OCI-LY7 (cell line): ENCODE measurements around the gene FBXO31. TPM values are rescaled to one million over a fixed set of nuclear protein-coding genes. Genes with fewer than 3 reads are reported as not detected.

ENCODE experiments used
- BruUV-seq: library from RNA; stranded (reverse); fragments of 400-500 nt; replicated peaks from 2 replicates; lab custom pipeline; 2021; lab: Mats Ljungman, UMichigan
- CTCF ChIA-PET: fragments of 300-600 bp; sonication (Branson Sonifier 250); formaldehyde crosslinking; loops from one replicate; lab custom pipeline; 2022; ENCODE audit warnings: antibody characterized with exemption; ENCODE audit not compliant: unreplicated experiment; lab: Charles Lee
- POLR2A ChIA-PET: fragments of 300-600 bp; sonication (Branson Sonifier 250); formaldehyde crosslinking; loops from one replicate; lab custom pipeline; 2022; ENCODE audit warnings: antibody characterized with exemption; lab: Charles Lee
- DNase-seq: peaks from one replicate; pipeline ENCODE4 v3.0.0-alpha.2; 2015; ENCODE audit warnings: low spot score
- H2AFZ ChIP-seq: fragments of 200-600 bp; sonication (generic), shearing (Covaris generic); 2 replicates; pipeline ENCODE4 v1.6.1; 2014; ENCODE audit warnings: mild to moderate bottlenecking, antibody characterized with exemption, low read length, moderate library complexity
- H3K27ac ChIP-seq: fragments of 200-600 bp; sonication (generic); 2 replicates; pipeline ENCODE4 v1.5.1; 2014; ENCODE audit warnings: mixed run types, low read depth, mild to moderate bottlenecking, moderate library complexity, low read length, inconsistent platforms; ENCODE audit not compliant: poor library complexity, severe bottlenecking
- H3K36me3 ChIP-seq: fragments of 200-600 bp; sonication (generic); 2 replicates; pipeline ENCODE4 v1.6.1; 2014; ENCODE audit warnings: mild to moderate bottlenecking, antibody characterized with exemption, low read length, moderate library complexity, mixed read lengths; ENCODE audit not compliant: insufficient read depth
- H3K4me1 ChIP-seq: fragments of 200-600 bp; sonication (generic); 2 replicates; pipeline ENCODE4 v1.5.1; 2014; ENCODE audit warnings: mild to moderate bottlenecking, low read length; ENCODE audit not compliant: insufficient read depth, poor library complexity, severe bottlenecking
- H3K4me2 ChIP-seq: fragments of 200-600 bp; sonication (generic); 2 replicates; pipeline ENCODE4 v1.6.1; 2014; ENCODE audit warnings: mild to moderate bottlenecking, low read length
- H3K4me3 ChIP-seq: fragments of 200-600 bp; sonication (generic); 2 replicates; pipeline ENCODE4 v1.5.1; 2014; ENCODE audit warnings: mild to moderate bottlenecking, low read depth, low read length; ENCODE audit not compliant: poor library complexity, severe bottlenecking
- H3K79me2 ChIP-seq: fragments of 200-600 bp; sonication (generic); 2 replicates; pipeline ENCODE4 v1.6.1; 2016; ENCODE audit warnings: low read depth, mild to moderate bottlenecking, low read length, moderate library complexity, mixed read lengths; ENCODE audit not compliant: insufficient read depth
- H3K9me2 ChIP-seq: fragments of 200-600 bp; sonication (generic); 2 replicates; pipeline ENCODE4 v1.6.1; 2016; ENCODE audit warnings: mild to moderate bottlenecking, low read length, mixed read lengths; ENCODE audit not compliant: insufficient read depth
- H3K9me3 ChIP-seq: fragments of 200-600 bp; sonication (generic); 2 replicates; pipeline ENCODE4 v1.6.1; 2014; ENCODE audit warnings: mild to moderate bottlenecking, mixed run types, low read length, mixed read lengths
- H4K20me1 ChIP-seq: fragments of 200-600 bp; sonication (generic); 2 replicates; pipeline ENCODE4 v1.6.1; 2014; ENCODE audit warnings: mild to moderate bottlenecking, antibody characterized with exemption, low read length, moderate library complexity, mixed read lengths; ENCODE audit not compliant: insufficient read depth
- EZH2phosphoT487 ChIP-seq: fragments of 200-600 bp; sonication (generic); IDR thresholded peaks from 2 replicates; pipeline ENCODE4 v1.6.1; 2018; ENCODE audit warnings: low read depth, borderline replicate concordance, mild to moderate bottlenecking, mixed run types, antibody characterized with exemption, low read length, moderate library complexity, mixed read lengths
- intact Hi-C: fragments of 100-400 bp; cut with micrococcal nuclease; formaldehyde crosslinking; loops from one replicate; pipeline ENCODE4 v1.10.0; 2022; ENCODE audit not compliant: unreplicated experiment
- total RNA-seq, 2 experiments: library from RNA; depleted of rRNA in 1 of 2; stranded (reverse); fragments of >200 nt in 1 of 2; shearing (Covaris generic) in 1 of 2; gene quantifications; 2 replicates each; pipeline ENCODE4 v1.2.3, GENCODE V29; 2014 to 2022
- TF ChIP-seq, protein P1 (sequence below): fragments of 200-600 bp; sonication (generic); conservative IDR thresholded peaks from 2 replicates; pipeline ENCODE4 v1.5.1; 2014; ENCODE audit warnings: mild to moderate bottlenecking, antibody characterized with exemption, low read length, moderate library complexity, mixed read lengths

Gene FBXO31
- total RNA-seq, 2 experiments from 2014 or later: 26.0 to 32.4 TPM

DNA sequence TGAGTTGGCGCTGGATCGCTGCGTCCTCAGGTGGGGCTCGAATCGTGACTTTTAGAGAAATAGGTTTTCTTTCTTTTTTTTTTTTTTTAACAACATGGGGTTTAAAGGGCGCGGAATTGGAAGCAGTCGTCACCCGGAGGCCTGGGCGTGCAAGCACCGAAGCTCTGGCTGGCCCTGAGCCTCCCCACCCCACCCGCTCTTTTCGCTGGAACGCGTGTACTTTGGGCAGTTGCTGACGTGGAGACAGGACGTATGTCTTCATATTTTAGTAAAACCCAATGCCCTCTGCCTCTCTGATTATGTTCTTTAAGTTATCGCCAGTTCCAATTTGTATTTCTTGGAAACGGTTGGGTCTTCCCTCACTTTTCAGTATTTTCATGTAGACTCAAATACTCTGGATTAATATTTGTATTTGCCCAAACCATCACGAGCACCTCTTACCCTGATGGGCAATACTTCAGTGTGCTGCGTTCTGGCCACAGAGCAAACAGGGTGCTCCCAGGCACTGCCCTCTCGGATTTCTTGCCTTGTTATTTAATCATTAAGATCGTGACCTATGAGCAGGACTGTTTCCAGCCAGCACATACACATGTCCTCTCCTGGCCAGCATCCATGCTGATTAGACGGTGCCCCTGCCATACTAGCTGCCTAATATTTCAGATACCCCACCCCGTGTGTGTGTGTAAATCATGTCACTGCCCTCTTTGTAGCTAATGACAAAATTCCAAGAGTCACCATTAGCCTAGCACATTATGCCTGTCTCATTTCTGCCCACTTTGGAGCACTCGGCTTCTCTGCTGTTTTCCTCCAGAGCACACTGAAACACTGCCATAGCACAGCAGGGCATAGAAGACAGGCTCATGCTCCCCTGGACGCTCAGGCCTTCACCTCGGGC lies 65.6 kb downstream of the FBXO31 start:
- peak overlapping the region; percentile 89 for H3K27ac ChIP-seq
- peaks cover 18% of the 10 kb centered on the region for H3K4me1 ChIP-seq
- TF ChIP-seq, protein P1, sequence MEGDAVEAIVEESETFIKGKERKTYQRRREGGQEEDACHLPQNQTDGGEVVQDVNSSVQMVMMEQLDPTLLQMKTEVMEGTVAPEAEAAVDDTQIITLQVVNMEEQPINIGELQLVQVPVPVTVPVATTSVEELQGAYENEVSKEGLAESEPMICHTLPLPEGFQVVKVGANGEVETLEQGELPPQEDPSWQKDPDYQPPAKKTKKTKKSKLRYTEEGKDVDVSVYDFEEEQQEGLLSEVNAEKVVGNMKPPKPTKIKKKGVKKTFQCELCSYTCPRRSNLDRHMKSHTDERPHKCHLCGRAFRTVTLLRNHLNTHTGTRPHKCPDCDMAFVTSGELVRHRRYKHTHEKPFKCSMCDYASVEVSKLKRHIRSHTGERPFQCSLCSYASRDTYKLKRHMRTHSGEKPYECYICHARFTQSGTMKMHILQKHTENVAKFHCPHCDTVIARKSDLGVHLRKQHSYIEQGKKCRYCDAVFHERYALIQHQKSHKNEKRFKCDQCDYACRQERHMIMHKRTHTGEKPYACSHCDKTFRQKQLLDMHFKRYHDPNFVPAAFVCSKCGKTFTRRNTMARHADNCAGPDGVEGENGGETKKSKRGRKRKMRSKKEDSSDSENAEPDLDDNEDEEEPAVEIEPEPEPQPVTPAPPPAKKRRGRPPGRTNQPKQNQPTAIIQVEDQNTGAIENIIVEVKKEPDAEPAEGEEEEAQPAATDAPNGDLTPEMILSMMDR: no peak
- TF ChIP-seq EZH2phosphoT487: no peak
- peak overlapping the region; percentile 90 for H3K4me3 ChIP-seq
- H3K9me3 ChIP-seq: no peaks in the 10 kb centered on the region
- no peaks in the 10 kb centered on the region for H3K9me2 ChIP-seq
- intact Hi-C loops: loop anchor here (1.0 to 5.0 kb wide), 3 partner anchors 65 to 319 kb away; partner anchors contain the start of gene FBXO31
- no peaks in the 10 kb centered on the region for H4K20me1 ChIP-seq
- peak overlapping the region; percentile 72; the same call in 1 of the 2 replicates for H2AFZ ChIP-seq
- peak overlapping the region; percentile 98 for H3K4me2 ChIP-seq
- ChIA-PET CTCF (no interaction called here), POLR2A (interaction anchor here (0.6 to 3.5 kb wide), 6 partner anchors 8 to 381 kb away, joined by 3 to 19 read pairs (median 3); partner anchors contain the start of gene FBXO31)
- H3K36me3 ChIP-seq: peaks cover 13% of the 10 kb centered on the region; the same call in 1 of the 2 replicates
- DNase-seq: peak; percentile 63
- TSS peak; percentile 88 for BruUV-seq
- H3K79me2 ChIP-seq: peaks cover 17% of the 10 kb centered on the region

DNA sequence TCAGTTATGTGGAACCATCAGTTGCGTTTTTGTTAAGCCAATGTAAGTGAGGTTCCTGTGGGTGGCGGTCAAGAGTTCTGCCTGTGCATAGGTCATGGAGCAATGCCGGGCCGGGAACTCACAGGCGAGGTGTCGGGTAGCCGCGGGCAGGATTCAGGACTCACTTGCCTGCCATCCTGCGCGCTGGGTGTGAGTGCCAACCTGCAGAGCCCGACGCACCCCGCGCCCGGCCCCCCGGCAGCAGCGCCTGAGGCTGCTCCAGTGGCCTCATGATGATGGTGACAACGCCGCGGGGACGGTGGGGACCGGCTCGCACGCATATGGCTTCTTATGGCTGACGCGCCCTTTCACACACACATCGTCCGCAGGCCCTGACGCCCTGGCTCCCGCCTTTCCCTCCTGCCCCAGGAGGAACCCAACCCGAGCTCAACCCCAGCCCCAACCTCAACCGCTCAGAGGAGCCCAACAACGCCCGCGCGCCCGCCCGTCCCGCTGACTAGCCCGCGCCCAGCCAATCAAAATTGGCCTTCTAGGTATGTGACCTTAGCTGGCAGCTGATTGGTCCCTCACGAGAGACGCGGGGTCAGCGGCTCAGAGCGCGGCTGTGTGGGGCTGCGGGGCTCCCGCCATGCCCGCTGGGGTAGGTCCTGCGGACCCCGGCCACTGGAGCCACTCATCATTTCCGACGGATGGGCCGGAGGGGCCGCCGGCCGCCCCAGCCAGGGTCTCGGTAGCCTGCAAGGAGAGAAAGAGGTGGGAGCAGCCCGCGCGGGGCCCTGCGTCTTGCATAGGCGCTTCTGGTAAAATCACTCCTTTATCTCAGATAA lies 66.4 kb downstream of the FBXO31 start, which contains the start of gene C16orf95:
Gene C16orf95, minus strand, starts transcription at position 470 of the 827 bp plus-strand sequence. Its CDS starts 150 bp downstream, at position 320.
- no peaks in the 10 kb centered on the region for H3K9me3 ChIP-seq
- peak within 1 kb of the TSS; percentile 89 for H3K27ac ChIP-seq
- H3K4me3 ChIP-seq: peak within 1 kb of the TSS; percentile 90
- POLR2A ChIA-PET: interaction anchor here (0.9 to 3.5 kb wide), 5 partner anchors 9 to 382 kb away, joined by 3 to 19 read pairs (median 3); partner anchors contain the start of gene FBXO31
- intact Hi-C loops: loop anchor here (1.0 to 5.0 kb wide), 3 partner anchors 66 to 320 kb away; partner anchors contain the start of gene FBXO31
- BruUV-seq: TSS peak; percentile 83
- CTCF ChIA-PET: interaction anchor here (0.7 kb wide), 1 partner anchor 32 kb away, joined by 4 read pairs; no protein-coding TSS in a partner anchor
- peaks cover 13% of the 10 kb centered on the region; the same call in 1 of the 2 replicates for H3K36me3 ChIP-seq
- DNase-seq: peak; percentile 96
- peak within 1 kb of the TSS; percentile 72; the same call in 1 of the 2 replicates for H2AFZ ChIP-seq
- TF ChIP-seq, protein P1: peak; percentile 78
- TF ChIP-seq EZH2phosphoT487: no peak
- H3K9me2 ChIP-seq: no peaks in the 10 kb centered on the region
- no peaks in the 10 kb centered on the region for H4K20me1 ChIP-seq
- peaks cover 18% of the 10 kb centered on the region for H3K4me1 ChIP-seq
- peak within 1 kb of the TSS; percentile 98 for H3K4me2 ChIP-seq
- peaks cover 17% of the 10 kb centered on the region for H3K79me2 ChIP-seq
